ENCODE results near the gene MAPK14.

- TF ChIP-seq CTCF (IDR thresholded peaks at IDR 0.05) = no peak
- TF ChIP-seq POLR2A (IDR thresholded peaks at IDR 0.05) = no peak
Measured at GRCh38 chr6:36056178-36056577, 28.6 kb downstream of the MAPK14 start.
